SK-N-SH treated with all-trans-retinoic acid at 6 μM for 48 hours (cell line): Measurements from ENCODE around the gene TNS1.

Experiments
- SNAI2 ChIP-seq: fragments of 250-450 bp; sonication (Bioruptor Pico); IDR thresholded peaks from 2 replicates; pipeline ENCODE4 v1.5.0; 2020; ENCODE audit warnings: mild to moderate bottlenecking, moderate library complexity
- TF ChIP-seq, protein P1 (sequence below): fragments of 250-450 bp; sonication (Bioruptor Pico); IDR thresholded peaks from 2 replicates; pipeline ENCODE4 v1.5.1; 2020; ENCODE audit warnings: low read depth, mild to moderate bottlenecking, moderate library complexity

GRCh38 chr2:217936952-217937351 is 65.8 kb downstream of the TNS1 start:
- TF ChIP-seq, protein P1, sequence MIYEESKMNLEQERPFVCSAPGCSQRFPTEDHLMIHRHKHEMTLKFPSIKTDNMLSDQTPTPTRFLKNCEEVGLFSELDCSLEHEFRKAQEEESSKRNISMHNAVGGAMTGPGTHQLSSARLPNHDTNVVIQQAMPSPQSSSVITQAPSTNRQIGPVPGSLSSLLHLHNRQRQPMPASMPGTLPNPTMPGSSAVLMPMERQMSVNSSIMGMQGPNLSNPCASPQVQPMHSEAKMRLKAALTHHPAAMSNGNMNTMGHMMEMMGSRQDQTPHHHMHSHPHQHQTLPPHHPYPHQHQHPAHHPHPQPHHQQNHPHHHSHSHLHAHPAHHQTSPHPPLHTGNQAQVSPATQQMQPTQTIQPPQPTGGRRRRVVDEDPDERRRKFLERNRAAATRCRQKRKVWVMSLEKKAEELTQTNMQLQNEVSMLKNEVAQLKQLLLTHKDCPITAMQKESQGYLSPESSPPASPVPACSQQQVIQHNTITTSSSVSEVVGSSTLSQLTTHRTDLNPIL = no peak
- TF ChIP-seq SNAI2 (CRISPR knock-in tag) = no peak
